Mucosa of stomach (tissue), 1 donor: Measurements from ENCODE around the gene MAML3.

Experiments used
- H3K27me3 ChIP-seq: one replicate; pipeline ENCODE4 v1.7.0; 2013; ENCODE audit warnings: mild to moderate bottlenecking, low read length; ENCODE audit not compliant: control insufficient read depth, insufficient read depth
- H3K36me3 ChIP-seq: one replicate; pipeline ENCODE4 v1.7.0; 2013; ENCODE audit warnings: low read length; ENCODE audit not compliant: control insufficient read depth, insufficient read depth
- H3K4me1 ChIP-seq: one replicate; pipeline ENCODE4 v1.7.0; 2013; ENCODE audit warnings: mild to moderate bottlenecking, low read length; ENCODE audit not compliant: control insufficient read depth, insufficient read depth
- H3K4me3 ChIP-seq: one replicate; pipeline ENCODE4 v1.7.0; 2013; ENCODE audit warnings: low read length
- H3K9ac ChIP-seq: one replicate; pipeline ENCODE4 v1.7.0; 2013; ENCODE audit warnings: mild to moderate bottlenecking, low read length, moderate library complexity
- H3K9me3 ChIP-seq: one replicate; pipeline ENCODE4 v1.7.0; 2013; ENCODE audit warnings: mild to moderate bottlenecking, low read length, moderate library complexity; ENCODE audit not compliant: control insufficient read depth
- donor health status: Pancreatic carcinoma.

The MAML3 gene

DNA sequence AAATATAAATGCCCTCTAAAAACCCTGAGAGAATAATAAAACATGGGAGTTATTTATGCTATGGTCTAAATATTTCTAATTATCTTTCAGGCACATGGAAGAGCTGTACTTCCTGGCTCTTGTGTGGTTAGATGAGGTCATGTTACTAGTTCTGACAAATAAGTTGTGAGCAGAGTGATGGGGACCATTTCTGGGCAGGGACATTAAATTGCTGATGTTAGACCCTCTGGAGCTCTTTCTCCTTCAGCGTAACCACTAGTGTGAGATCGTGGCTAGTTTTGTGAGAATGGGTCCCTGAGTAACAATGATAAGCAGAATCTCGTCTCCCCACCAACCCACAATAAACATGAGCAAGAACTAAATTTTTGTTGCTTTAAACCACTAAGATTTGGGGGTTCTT lies 108.0 kb downstream of the MAML3 start:
- H3K4me1 ChIP-seq, result peaks cover 21% of the 10 kb centered on the region

DNA sequence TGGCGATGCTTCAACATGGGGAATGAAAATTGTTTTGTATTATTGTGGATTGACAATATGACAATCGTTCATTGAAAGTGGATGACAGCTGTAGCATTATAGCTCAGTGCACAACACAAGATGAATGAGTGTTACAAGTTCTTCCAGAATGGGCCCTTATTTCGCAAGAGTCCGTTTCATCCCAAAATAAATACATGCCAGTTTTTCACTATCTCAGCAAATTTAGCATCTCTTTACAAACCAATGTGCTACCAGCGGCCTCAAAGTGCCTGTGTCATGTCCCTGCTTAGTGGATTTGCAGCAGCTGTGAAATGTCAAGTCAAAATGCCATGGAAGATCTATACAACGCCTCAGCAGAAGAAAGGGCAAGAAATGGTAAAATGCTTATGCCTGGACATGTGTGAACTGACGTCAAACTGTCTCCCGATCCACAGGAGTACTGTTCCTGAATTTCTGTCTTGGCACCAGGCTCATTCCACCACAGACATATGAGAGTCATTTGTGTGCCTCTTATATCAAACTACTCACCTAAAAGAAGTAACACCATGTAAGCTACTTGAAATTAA lies 109.6 kb downstream of the MAML3 start:
- Histone ChIP-seq H3K9me3 (no peaks in the 10 kb centered on the region), H3K36me3 (no peaks in the 10 kb centered on the region), H3K4me3 (no peak overlapping the region), H3K4me1 (peaks cover 12% of the 10 kb centered on the region), H3K27me3 (no peaks in the 10 kb centered on the region), H3K9ac (no peak overlapping the region)

More for the DNA sequence above, 108.0 kb downstream of the MAML3 start:
- Histone ChIP-seq H3K27me3 (no peaks in the 10 kb centered on the region), H3K4me3 (no peak overlapping the region), H3K36me3 (no peaks in the 10 kb centered on the region), H3K9me3 (no peaks in the 10 kb centered on the region), H3K9ac (no peak overlapping the region)

DNA sequence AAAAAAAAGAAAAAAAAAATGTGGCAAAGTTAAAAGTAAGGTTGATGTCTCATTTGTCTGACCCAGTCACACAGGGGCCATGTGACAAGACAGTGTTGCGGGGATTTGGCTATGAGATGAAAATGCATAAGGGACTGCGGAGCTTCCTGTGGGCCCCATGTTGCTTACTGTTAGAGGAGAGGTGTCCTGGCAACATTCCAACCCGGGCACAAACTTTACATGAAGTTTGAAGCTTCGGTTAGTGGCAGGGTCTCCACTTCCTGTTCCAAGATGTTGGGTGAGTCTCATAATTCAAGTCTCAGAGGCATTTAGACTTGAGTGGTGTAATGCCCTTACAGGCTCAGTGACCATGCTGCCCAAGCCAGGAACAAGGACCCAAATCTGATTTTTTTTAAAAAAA lies 111.3 kb downstream of the MAML3 start:
- Histone ChIP-seq H3K36me3 (no peaks in the 10 kb centered on the region), H3K4me1 (peaks cover 11% of the 10 kb centered on the region), H3K27me3 (no peaks in the 10 kb centered on the region), H3K9me3 (no peaks in the 10 kb centered on the region), H3K9ac (no peak overlapping the region), H3K4me3 (no peak overlapping the region)

DNA sequence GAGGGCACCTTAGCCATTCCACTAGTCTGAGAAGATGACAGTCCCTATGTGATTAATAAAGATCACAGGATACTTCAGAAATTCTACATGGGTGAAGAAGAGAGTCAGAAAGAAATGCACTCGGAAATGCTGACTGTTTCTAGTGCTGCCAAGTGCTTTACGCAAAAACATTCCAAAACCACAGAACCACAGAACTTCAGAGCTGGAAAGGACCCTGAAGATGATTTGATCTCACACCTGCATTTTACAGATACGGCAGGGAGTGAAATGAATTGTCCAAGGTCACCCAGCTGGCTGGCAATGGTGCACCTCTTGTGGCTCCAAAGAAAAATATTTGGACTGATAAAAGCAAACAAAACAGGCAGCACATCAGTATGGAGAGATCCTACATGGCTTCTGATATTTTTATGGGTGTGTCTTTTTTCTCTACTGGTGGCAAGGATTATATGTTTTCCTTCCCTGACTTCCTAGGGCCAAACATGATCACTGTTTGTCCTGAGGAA lies 115.9 kb downstream of the MAML3 start:
- Histone ChIP-seq H3K9me3 (no peaks in the 10 kb centered on the region), H3K4me3 (no peak overlapping the region), H3K9ac (no peak overlapping the region), H3K27me3 (no peaks in the 10 kb centered on the region), H3K4me1 (peaks cover 23% of the 10 kb centered on the region), H3K36me3 (no peaks in the 10 kb centered on the region)

DNA sequence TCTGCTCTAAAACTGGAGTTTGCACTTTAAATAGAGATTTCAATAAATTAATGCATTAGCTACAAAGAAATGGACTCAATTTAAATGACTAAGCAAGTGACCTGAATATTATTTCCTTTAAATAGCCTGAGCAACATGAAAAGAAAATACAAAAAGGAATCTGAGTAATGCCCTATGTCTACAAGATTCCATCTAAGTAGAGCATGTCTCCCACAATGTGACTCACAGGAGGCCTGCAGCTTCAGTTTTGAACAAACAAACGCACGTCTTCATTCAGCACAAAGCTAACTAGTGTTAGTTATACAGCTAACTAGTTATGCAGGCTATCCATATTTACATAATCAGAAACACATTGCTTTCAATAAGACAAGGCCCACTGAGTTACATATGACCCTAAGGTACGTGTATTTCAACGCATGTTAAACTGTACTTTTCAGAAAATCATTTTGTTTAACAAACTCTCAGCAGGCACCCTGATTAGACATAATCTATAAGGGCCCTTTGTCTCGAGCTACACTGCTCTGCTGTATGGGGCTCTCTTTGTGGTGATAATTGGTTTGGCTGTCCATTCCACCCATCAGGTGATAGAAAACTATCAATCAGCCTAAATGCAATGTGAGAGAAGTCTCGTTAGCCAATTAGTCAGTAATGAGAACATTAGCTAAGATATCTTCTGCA lies 116.5 kb downstream of the MAML3 start:
- no peaks in the 10 kb centered on the region for H3K36me3 ChIP-seq
- H3K4me1 ChIP-seq, result peaks cover 23% of the 10 kb centered on the region
- H3K9ac ChIP-seq, result no peak overlapping the region
- H3K4me3 ChIP-seq, result no peak overlapping the region
- no peaks in the 10 kb centered on the region for H3K9me3 ChIP-seq
- H3K27me3 ChIP-seq, result no peaks in the 10 kb centered on the region

DNA sequence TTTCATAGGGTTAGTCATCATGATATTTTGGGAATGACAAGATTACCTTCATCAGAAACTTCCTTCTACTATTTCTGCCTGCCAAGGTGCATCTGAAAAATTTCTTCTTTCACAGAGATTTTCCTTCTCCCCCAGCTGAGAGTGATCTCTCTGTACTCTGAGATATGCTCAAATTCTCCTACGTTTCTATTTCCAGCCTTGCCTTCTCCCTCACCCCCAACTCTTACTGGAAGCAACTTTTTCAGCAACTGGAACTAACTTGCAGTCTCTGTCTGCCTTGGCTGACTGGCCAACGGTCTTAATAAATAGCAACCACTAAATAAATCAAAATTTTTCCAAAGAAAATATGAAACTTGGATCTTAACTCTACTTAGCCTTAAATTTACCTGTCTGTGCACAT lies 122.3 kb downstream of the MAML3 start:
- no peak overlapping the region for H3K9ac ChIP-seq

DNA sequence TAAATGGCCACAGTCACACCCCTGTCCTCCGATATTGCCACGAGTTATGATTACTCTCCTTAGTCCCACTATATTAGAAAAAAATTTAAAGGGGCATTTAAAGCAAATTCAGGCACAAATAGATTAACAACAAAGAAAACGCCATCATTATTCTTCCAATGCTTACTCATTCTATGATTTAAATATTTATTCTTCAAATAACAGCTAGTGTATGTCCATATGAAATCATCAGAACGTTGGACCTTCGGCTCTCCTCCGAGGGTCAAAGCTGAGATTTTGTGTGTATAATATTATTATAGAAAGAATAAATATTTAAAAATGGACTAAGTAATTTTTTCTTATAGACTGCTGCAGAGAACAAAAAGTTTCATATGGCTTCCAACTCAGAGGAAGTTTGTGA lies 122.9 kb downstream of the MAML3 start:
- H3K9ac ChIP-seq, result no peak overlapping the region
- no peaks in the 10 kb centered on the region for H3K36me3 ChIP-seq
- no peak overlapping the region for H3K4me3 ChIP-seq
- peaks cover 17% of the 10 kb centered on the region for H3K4me1 ChIP-seq
- no peaks in the 10 kb centered on the region for H3K27me3 ChIP-seq
- no peaks in the 10 kb centered on the region for H3K9me3 ChIP-seq

More for the DNA sequence above, 122.3 kb downstream of the MAML3 start:
- no peaks in the 10 kb centered on the region for H3K27me3 ChIP-seq
- peaks cover 22% of the 10 kb centered on the region for H3K4me1 ChIP-seq
- H3K4me3 ChIP-seq, result no peak overlapping the region
- no peaks in the 10 kb centered on the region for H3K9me3 ChIP-seq
- no peaks in the 10 kb centered on the region for H3K36me3 ChIP-seq

DNA sequence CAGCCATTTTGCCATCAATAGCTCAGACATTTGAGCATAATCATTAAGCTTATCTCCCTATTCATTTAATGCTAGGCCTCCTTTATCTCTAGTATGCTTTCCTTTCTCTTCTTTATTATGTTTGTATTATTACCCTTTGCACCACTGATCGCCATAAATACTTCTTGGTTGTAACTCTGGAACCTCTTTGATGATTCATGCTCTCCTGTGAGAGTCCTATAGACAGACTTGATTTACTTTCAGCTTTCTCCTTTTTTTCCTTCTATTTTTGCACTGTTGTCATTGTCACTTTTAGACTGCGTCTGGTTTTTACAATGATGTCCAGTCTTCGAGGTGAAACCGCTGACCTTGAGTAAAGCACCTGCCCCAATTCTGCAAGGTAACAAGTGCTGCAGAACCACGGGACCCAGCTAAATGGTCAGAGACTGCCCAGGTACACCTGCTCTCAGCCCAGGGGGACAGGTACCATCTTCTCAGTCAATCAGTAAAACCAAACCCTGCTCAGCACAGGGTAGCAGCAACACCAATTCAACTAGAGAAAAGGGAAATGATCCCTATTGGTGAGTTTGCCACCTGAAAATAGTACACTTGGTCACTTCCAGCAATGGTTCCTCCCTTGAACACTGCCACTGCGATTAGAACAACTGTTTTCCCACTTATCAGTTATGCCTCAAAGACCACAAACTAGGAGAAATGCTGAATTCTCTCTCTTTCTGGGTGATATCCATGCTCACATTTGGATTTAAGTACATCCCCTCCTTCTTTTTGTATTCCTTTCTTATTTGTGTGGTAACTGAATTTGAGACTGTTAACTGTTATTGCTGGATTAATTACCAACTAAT lies 125.1 kb downstream of the MAML3 start:
- no peak overlapping the region for H3K4me3 ChIP-seq
- no peaks in the 10 kb centered on the region for H3K36me3 ChIP-seq
- no peaks in the 10 kb centered on the region for H3K9me3 ChIP-seq
- H3K27me3 ChIP-seq, result no peaks in the 10 kb centered on the region
- H3K9ac ChIP-seq, result no peak overlapping the region
- H3K4me1 ChIP-seq, result peaks cover 17% of the 10 kb centered on the region

DNA sequence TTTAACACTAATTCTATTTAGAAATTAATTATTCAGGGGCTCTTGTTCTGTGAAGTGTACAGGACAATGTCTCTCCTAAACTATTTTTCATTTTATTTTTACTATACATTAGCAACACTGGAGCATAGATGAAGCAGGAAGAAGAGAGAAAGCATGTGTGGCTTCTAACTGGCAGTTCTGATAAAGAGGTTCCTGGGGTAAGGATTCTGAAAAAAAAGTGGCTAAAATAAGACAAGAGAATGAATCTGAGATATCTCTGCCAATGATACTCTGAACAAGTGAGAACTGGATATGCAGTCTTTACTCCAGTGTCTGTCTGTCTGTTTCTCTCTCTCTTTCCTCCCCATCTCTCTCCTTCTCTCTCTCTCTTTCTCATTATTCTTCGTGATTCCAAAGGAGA lies 125.9 kb downstream of the MAML3 start:
- no peak overlapping the region for H3K9ac ChIP-seq
- H3K4me3 ChIP-seq, result no peak overlapping the region
- H3K9me3 ChIP-seq, result no peaks in the 10 kb centered on the region
- H3K36me3 ChIP-seq, result no peaks in the 10 kb centered on the region
- H3K4me1 ChIP-seq, result peaks cover 19% of the 10 kb centered on the region
- no peaks in the 10 kb centered on the region for H3K27me3 ChIP-seq

DNA sequence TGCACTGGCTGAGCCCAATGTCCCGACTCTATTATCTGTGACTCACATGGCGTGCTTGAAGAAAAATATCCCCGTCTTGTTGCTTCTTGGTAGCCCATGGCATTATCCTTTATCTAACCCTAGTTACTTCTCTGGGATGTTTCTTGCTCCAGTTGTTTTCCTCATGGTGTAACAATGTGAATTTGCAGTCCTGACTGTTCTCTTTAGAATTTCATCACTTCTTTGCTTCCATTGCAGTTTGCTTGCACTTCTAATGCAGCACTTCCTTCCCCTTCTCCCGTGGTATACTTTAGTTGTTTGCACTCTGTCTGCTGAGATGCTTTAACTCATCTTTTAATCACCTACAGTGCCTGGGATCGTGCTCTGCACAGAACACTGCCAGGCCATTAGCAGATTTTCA lies 126.9 kb downstream of the MAML3 start:
- H3K36me3 ChIP-seq, result no peaks in the 10 kb centered on the region
- H3K9ac ChIP-seq, result no peak overlapping the region
- no peak overlapping the region for H3K4me3 ChIP-seq
- no peaks in the 10 kb centered on the region for H3K27me3 ChIP-seq
- no peaks in the 10 kb centered on the region for H3K9me3 ChIP-seq
- H3K4me1 ChIP-seq, result peaks cover 27% of the 10 kb centered on the region

DNA sequence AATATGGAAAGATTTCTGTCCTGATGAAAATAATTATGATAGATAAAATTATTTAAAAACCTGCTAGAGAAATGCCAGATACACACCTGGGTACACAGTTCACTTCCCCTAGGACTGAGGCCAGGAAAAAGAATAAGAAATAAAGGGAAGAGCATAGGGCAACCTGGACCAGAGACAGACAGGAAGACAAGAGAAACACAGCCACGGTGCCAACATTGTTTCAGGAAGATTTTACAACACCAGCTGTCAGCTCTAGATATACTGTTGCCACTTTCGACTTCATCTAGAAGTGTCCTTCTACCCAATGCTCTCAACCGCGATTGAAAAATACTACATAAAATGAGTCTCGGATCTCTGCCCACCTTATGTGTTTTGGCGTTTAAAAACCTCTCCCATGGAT lies 128.5 kb downstream of the MAML3 start:
- Histone ChIP-seq H3K4me1 (peaks cover 34% of the 10 kb centered on the region), H3K27me3 (no peaks in the 10 kb centered on the region), H3K9me3 (no peaks in the 10 kb centered on the region), H3K4me3 (no peak overlapping the region), H3K36me3 (no peaks in the 10 kb centered on the region), H3K9ac (no peak overlapping the region)
